ENCODE measurements around the gene ARG1.

Gene ARG1

DNA sequence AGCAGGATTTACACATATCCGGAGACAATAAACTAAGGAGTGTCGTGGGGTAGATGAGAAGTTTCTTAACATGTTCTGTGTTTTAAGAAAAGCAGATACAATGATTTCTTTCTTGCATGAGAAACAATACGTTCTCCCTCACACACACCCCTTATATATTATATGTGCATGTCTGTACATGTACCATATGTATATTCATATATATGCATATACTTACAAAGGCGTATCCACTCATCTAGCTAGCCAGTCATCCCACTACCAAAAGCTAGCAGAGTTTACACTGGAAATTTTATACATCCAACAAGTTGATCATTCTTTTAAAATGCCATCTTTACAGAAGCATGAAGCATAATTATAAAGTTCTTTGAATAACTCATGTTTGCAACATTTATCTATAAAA, 14.9 kb downstream of the ARG1 start:
- no peak for DNase-seq

GRCh38 chr6:131588643-131589042, 15.6 kb downstream of the ARG1 start:
- no peak for DNase-seq

DNA sequence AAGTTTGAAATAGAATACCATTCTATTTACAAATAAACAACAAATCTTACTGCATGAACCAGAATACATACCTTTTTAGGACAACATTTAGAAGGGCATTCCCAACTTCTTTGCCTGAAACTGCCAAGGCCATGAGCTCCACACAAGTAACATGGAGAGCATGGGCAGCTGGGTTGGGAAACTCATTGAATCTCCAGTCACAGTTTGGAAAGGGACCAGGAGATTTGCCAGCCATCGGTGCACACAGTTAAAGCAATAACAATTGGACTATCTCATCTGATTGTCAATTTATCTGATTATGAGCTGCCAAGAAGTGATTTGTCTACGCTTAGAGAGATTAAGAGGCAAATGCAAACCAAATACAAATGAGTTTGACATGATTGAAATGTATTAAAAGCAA, 19.9 kb downstream of the ARG1 start:
- no peak for DNase-seq

DNA sequence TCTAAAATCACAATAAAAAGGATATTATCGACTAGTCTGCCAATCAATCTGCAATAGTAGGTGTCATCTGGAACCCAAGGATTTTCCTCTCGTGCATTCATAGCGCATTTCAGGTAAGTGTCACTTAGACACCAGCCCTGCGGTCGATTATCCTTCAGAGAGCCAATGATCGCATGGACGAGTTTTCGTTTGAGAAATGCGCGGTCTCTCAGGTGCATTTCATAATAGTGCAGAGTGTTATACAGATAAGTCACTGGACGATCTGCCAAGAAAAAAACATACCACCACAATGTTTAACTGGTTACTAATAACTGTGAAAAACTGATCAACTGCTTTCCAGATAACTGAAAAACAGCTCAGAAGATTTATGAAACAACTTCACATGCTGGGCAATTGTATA, 21.0 kb downstream of the ARG1 start:
- no peak for DNase-seq

- peak; percentile 5 for DNase-seq
These were observed 24.4 kb downstream of the ARG1 start for GRCh38 chr6:131597446-131597845.

- no peak for DNase-seq
These were observed 27.7 kb downstream of the ARG1 start for GRCh38 chr6:131600716-131601115.

- no peak for DNase-seq
These were observed 29.8 kb downstream of the ARG1 start for GRCh38 chr6:131602781-131603312.

- no peak for DNase-seq
These were observed 40.4 kb downstream of the ARG1 start for GRCh38 chr6:131613296-131613925.

GRCh38 chr6:131615275-131615674, 42.2 kb downstream of the ARG1 start:
- no peak for DNase-seq

- peak; percentile 98 for DNase-seq
These were observed 55.0 kb downstream of the ARG1 start, which contains the start of gene MED23 for GRCh38 chr6:131627724-131628682. TSS of gene MED23 (minus strand) at chr6:131628242. CDS start at chr6:131628049, 193 bp downstream.

GRCh38 chr6:131628726-131629125, 55.7 kb downstream of the ARG1 start:
- no peak for DNase-seq

DNA sequence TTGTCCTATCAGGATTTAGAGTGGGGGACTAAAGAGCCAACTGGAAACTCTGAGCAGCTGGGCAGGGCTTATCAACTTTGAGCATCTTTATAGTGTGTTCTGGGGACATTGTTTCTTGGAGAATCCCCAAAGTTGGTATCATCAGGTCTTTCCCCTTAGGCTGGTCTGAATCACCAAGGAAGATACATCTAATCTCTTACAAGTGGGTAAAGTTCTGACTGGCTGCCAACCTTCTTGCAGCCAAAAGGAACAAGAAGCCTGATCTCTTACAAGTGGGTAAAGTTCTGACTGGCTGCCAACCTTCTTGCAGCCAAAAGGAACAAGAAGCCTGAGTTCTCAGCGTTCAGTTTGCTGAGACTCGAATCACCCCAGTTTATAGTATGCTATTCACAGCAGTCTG, 56.6 kb downstream of the ARG1 start:
- DNase-seq, result no peak

- DNase-seq, result no peak
These were observed 58.7 kb downstream of the ARG1 start for GRCh38 chr6:131631625-131632289.

Measured in eye (tissue), 1 donor.